Ramos (cell line): ENCODE results near the gene GPAT3.

Source experiments
- in situ Hi-C: fragments of 300-500 bp; cut with MboI; formaldehyde crosslinking; loops from one replicate; pipeline ENCODE4 v1.14.3; 2022; ENCODE audit warnings: low sequenced_read_pairs; ENCODE audit not compliant: unreplicated experiment

The GPAT3 gene

DNA sequence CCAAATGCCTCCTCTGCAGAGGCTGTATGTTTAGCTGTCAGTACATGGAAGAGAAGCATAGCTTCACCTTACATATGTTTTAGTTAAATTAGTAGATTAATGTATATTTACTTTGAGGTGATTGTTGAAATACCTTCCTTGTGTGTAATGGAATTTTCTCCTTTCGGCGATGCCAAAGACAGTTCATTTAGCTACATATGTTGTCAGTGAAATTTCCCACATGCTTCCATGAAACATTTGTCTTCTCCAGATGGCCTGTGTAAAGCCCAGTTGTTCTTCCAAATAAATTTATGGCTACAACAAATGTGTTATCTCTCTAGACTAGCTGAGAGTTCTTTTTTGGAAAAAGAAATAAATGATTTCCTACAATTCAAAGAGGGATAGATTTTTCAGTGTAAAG is 95.2 kb downstream of the GPAT3 start:
- in situ Hi-C loops: loop anchor here (10.0 to 25.0 kb wide), 3 partner anchors 116 to 569 kb away; no protein-coding TSS in a partner anchor

GRCh38 chr4:83636930-83637329 is 101.0 kb downstream of the GPAT3 start:
- in situ Hi-C loops: loop anchor here (10.0 to 25.0 kb wide), 3 partner anchors 122 to 575 kb away; no protein-coding TSS in a partner anchor

DNA sequence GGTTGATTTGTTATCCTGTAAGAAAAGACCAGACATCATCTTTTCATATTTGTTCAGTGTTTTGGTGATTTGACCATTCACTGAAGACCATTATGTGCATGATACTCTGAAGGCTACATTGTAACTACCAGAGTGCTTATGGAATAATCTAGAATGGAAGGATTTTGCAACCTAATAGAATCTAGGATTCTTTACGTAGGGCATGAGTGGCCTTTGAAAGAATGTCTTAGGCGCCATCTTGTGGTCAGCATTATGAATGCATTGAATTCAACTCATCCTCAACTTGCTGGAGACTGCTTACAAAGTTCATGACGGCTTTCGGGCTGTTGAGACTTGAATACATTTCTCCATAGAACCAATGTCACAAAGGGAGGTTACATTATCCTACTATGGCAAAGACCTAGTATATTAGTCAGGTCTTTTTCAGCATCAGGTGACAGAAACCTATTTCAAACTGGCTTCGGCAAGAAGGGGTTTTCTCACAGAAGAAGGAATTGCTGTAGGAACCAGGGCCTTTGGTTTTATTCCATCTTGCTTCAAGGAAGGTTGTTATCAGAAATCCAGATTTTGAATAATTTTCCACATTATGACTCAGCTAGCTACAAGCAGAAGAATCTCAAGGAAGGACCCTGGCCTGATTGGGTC is 104.1 kb downstream of the GPAT3 start:
- in situ Hi-C loops: loop anchor here (10.0 to 25.0 kb wide), 3 partner anchors 125 to 578 kb away; no protein-coding TSS in a partner anchor

GRCh38 chr4:83643036-83643435 is 107.1 kb downstream of the GPAT3 start:
- in situ Hi-C loops: loop anchor here (25.0 kb wide), 1 partner anchor 581 kb away; no protein-coding TSS in a partner anchor

- in situ Hi-C loops: loop anchor here (25.0 kb wide), 1 partner anchor 583 kb away; no protein-coding TSS in a partner anchor
Observed at GRCh38 chr4:83644677-83645659, 109.1 kb downstream of the GPAT3 start.

DNA sequence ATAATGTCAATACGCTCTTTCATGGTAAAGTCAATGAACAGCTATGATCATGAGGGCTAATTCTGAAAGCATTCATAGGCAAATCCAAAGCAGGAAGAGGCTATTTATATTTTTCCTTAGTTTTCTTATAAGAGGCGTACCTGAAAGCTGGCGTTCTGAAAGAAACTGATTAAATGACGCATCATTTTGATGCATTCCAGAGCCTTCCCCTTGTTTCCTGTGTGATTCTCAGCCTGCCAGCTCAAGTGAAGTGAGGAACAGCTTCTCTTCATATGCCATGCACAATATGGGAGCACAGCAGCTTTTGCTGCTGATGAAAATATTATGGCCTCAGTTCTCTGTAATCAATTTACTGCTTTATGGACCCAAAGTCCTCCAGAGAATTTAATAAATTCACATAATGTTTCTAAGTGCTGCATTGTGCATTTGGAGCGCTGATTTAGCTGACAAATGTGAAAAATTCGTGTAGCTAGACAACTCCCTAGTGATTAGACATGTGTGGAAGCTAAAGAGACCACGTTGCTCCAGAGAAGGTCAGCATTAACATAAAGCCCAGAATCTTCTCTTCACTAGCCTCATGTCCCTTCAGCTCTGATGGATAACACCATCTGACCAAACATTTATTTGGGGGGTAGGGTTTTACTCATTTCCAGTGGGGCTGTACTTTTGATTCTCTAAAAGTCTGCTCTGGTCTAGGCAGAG is 110.8 kb downstream of the GPAT3 start:
- in situ Hi-C loops: loop anchor here (25.0 kb wide), 1 partner anchor 584 kb away; no protein-coding TSS in a partner anchor

GRCh38 chr4:83651846-83652245 is 115.9 kb downstream of the GPAT3 start:
- in situ Hi-C loops: no loop called here
